Measurements from ENCODE around the gene POU2F3. TPM values are rescaled to one million over a fixed set of nuclear protein-coding genes. Genes with fewer than 3 reads are reported as not detected.

The POU2F3 gene
- total and polyA plus RNA-seq, 7 experiments from 2014 or later: 0.24 TPM; not detected in 6

- Mint-ChIP-seq H3K4me1 (peaks cover 0 to 1% (median 0%) of the 10 kb centered on the region in 7 donors), H3K27me3 (peaks cover 12 to 38% (median 30%) of the 10 kb centered on the region in 5 donors), H3K9me3 (peaks cover 0 to 1% (median 0%) of the 10 kb centered on the region in 11 donors), H3K4me3 (no peak overlapping the region), H3K36me3 (no peaks in the 10 kb centered on the region), H3K27ac (no peak overlapping the region)
- intact Hi-C loops (cut with micrococcal nuclease): loop anchor here (1.0 to 2.0 kb wide), 3 partner anchors 68 to 131 kb away; no protein-coding TSS in a partner anchor
- Histone ChIP-seq H3K4me3 (ENCODE audit: low read length) (no peak overlapping the region), H3K9me3 (ENCODE audit: control insufficient read depth in 2 of 3, low read length in 3 of 3) (no peaks in the 10 kb centered on the region), H3K4me1 (ENCODE audit: control insufficient read depth in 2 of 2, insufficient read depth in 2 of 2, low read length in 2 of 2) (no peaks in the 10 kb centered on the region), H3K27ac (ENCODE audit: low read depth, low read length) (no peak overlapping the region), H3K36me3 (ENCODE audit: control insufficient read depth in 2 of 3, insufficient read depth in 3 of 3, low read length in 3 of 3) (no peaks in the 10 kb centered on the region), H3K27me3 (ENCODE audit: control insufficient read depth in 2 of 2, insufficient read depth in 2 of 2, low read length in 2 of 2) (no peaks in the 10 kb centered on the region)
- POLR2A ChIA-PET: no interaction called here
- DNase-seq (peak in 8 of 9 donors; percentile 14 to 69 (median 36)), ATAC-seq (peak; percentile 82)
- CTCF ChIA-PET: interaction anchor here (0.6 to 0.7 kb wide), 3 partner anchors 9 to 809 kb away, joined by 3 to 4 read pairs (median 3); no protein-coding TSS in a partner anchor
These were observed 63.2 kb downstream of the POU2F3 start for GRCh38 chr11:120303004-120303637.

- CTCF ChIA-PET: no interaction called here
- Histone ChIP-seq H3K4me3 (ENCODE audit: low read length) (no peak overlapping the region), H3K27me3 (ENCODE audit: control insufficient read depth in 2 of 2, insufficient read depth in 2 of 2, low read length in 2 of 2) (no peaks in the 10 kb centered on the region), H3K27ac (ENCODE audit: low read depth, low read length) (no peak overlapping the region), H3K36me3 (ENCODE audit: control insufficient read depth in 2 of 3, insufficient read depth in 3 of 3, low read length in 3 of 3) (no peaks in the 10 kb centered on the region), H3K4me1 (ENCODE audit: control insufficient read depth in 2 of 2, insufficient read depth in 2 of 2, low read length in 2 of 2) (no peaks in the 10 kb centered on the region), H3K9me3 (ENCODE audit: control insufficient read depth in 2 of 3, low read length in 3 of 3) (no peaks in the 10 kb centered on the region)
- peaks cover 0 to 1% (median 0%) of the 10 kb centered on the region in 11 donors for H3K9me3 Mint-ChIP-seq
- H3K4me1 Mint-ChIP-seq: peaks cover 0 to 1% (median 0%) of the 10 kb centered on the region in 7 donors
- no peak overlapping the region for H3K4me3 Mint-ChIP-seq
- no peak overlapping the region for H3K27ac Mint-ChIP-seq
- ATAC-seq: no peak
- intact Hi-C loops (cut with micrococcal nuclease): no loop called here
- POLR2A ChIA-PET: no interaction called here
- H3K36me3 Mint-ChIP-seq: no peaks in the 10 kb centered on the region
- peaks cover 8 to 27% (median 25%) of the 10 kb centered on the region in 5 donors for H3K27me3 Mint-ChIP-seq
- DNase-seq: no peak
These were observed 64.6 kb downstream of the POU2F3 start for GRCh38 chr11:120304526-120304925.

- H3K4me3 Mint-ChIP-seq: no peak overlapping the region
- CTCF ChIA-PET: no interaction called here
These were observed 65.3 kb downstream of the POU2F3 start for GRCh38 chr11:120305286-120305685.

GRCh38 chr11:120306519-120307242 is 66.7 kb downstream of the POU2F3 start:
- H3K9me3 Mint-ChIP-seq: peaks cover 0 to 1% (median 0%) of the 10 kb centered on the region in 11 donors
- H3K27me3 Mint-ChIP-seq: peaks cover 4 to 19% (median 17%) of the 10 kb centered on the region in 5 donors
- H3K27ac Mint-ChIP-seq: no peak overlapping the region
- Histone ChIP-seq H3K36me3 (ENCODE audit: control insufficient read depth in 2 of 3, insufficient read depth in 3 of 3, low read length in 3 of 3) (no peaks in the 10 kb centered on the region), H3K9me3 (ENCODE audit: control insufficient read depth in 2 of 3, low read length in 3 of 3) (no peaks in the 10 kb centered on the region), H3K27ac (ENCODE audit: low read depth, low read length) (no peak overlapping the region), H3K4me3 (ENCODE audit: low read length) (no peak overlapping the region), H3K27me3 (ENCODE audit: control insufficient read depth in 2 of 2, insufficient read depth in 2 of 2, low read length in 2 of 2) (no peaks in the 10 kb centered on the region), H3K4me1 (ENCODE audit: control insufficient read depth in 2 of 2, insufficient read depth in 2 of 2, low read length in 2 of 2) (no peaks in the 10 kb centered on the region)
- H3K4me1 Mint-ChIP-seq: peaks cover 0 to 1% (median 0%) of the 10 kb centered on the region in 7 donors
- DNase-seq: no peak
- POLR2A ChIA-PET: no interaction called here
- H3K4me3 Mint-ChIP-seq: no peak overlapping the region
- ATAC-seq: no peak
- intact Hi-C loops (cut with micrococcal nuclease): no loop called here
- CTCF ChIA-PET: no interaction called here
- H3K36me3 Mint-ChIP-seq: no peaks in the 10 kb centered on the region

More at GRCh38 chr11:120305286-120305685, 65.3 kb downstream of the POU2F3 start:
- POLR2A ChIA-PET: no interaction called here
- intact Hi-C loops (cut with micrococcal nuclease): no loop called here
- no peak overlapping the region for H3K4me3 ChIP-seq (ENCODE audit: low read length)
- H3K27ac Mint-ChIP-seq: no peak overlapping the region
- no peaks in the 10 kb centered on the region for H3K36me3 Mint-ChIP-seq
- H3K4me1 ChIP-seq (ENCODE audit: control insufficient read depth in 2 of 2, insufficient read depth in 2 of 2, low read length in 2 of 2): no peaks in the 10 kb centered on the region
- H3K9me3 ChIP-seq (ENCODE audit: control insufficient read depth in 2 of 3, low read length in 3 of 3): no peaks in the 10 kb centered on the region
- ATAC-seq: no peak
- no peak overlapping the region for H3K27ac ChIP-seq (ENCODE audit: low read depth, low read length)
- no peaks in the 10 kb centered on the region for H3K27me3 ChIP-seq (ENCODE audit: control insufficient read depth in 2 of 2, insufficient read depth in 2 of 2, low read length in 2 of 2)
- H3K9me3 Mint-ChIP-seq: peaks cover 0 to 1% (median 0%) of the 10 kb centered on the region in 11 donors
- DNase-seq: no peak
- H3K4me1 Mint-ChIP-seq: peaks cover 0 to 1% (median 0%) of the 10 kb centered on the region in 7 donors
- peaks cover 4 to 23% (median 21%) of the 10 kb centered on the region in 5 donors for H3K27me3 Mint-ChIP-seq
- no peaks in the 10 kb centered on the region for H3K36me3 ChIP-seq (ENCODE audit: control insufficient read depth in 2 of 3, insufficient read depth in 3 of 3, low read length in 3 of 3)

GRCh38 chr11:120307476-120307875 is 67.5 kb downstream of the POU2F3 start:
- CTCF ChIA-PET: no interaction called here
- Mint-ChIP-seq H3K27me3 (peaks cover 6 to 14% (median 12%) of the 10 kb centered on the region in 5 donors), H3K4me1 (no peaks in the 10 kb centered on the region), H3K4me3 (no peak overlapping the region), H3K9me3 (peaks cover 0 to 1% (median 0%) of the 10 kb centered on the region in 11 donors), H3K27ac (no peak overlapping the region), H3K36me3 (no peaks in the 10 kb centered on the region)
- Histone ChIP-seq H3K4me1 (ENCODE audit: control insufficient read depth in 2 of 2, insufficient read depth in 2 of 2, low read length in 2 of 2) (no peaks in the 10 kb centered on the region), H3K36me3 (ENCODE audit: control insufficient read depth in 2 of 3, insufficient read depth in 3 of 3, low read length in 3 of 3) (no peaks in the 10 kb centered on the region), H3K27me3 (ENCODE audit: control insufficient read depth in 2 of 2, insufficient read depth in 2 of 2, low read length in 2 of 2) (no peaks in the 10 kb centered on the region), H3K27ac (ENCODE audit: low read depth, low read length) (no peak overlapping the region), H3K4me3 (ENCODE audit: low read length) (no peak overlapping the region), H3K9me3 (ENCODE audit: control insufficient read depth in 2 of 3, low read length in 3 of 3) (no peaks in the 10 kb centered on the region)
- POLR2A ChIA-PET: no interaction called here
- no peak for DNase-seq
- ATAC-seq: no peak
- intact Hi-C loops (cut with micrococcal nuclease): no loop called here

- Mint-ChIP-seq H3K36me3 (no peaks in the 10 kb centered on the region), H3K9me3 (no peaks in the 10 kb centered on the region), H3K27me3 (peaks cover 10 to 19% (median 18%) of the 10 kb centered on the region in 5 donors), H3K4me3 (no peak overlapping the region), H3K27ac (no peak overlapping the region), H3K4me1 (no peaks in the 10 kb centered on the region)
- DNase-seq (no peak), ATAC-seq (no peak)
- Histone ChIP-seq H3K4me1 (ENCODE audit: control insufficient read depth in 2 of 2, insufficient read depth in 2 of 2, low read length in 2 of 2) (no peaks in the 10 kb centered on the region), H3K36me3 (ENCODE audit: control insufficient read depth in 2 of 3, insufficient read depth in 3 of 3, low read length in 3 of 3) (no peaks in the 10 kb centered on the region), H3K9me3 (ENCODE audit: control insufficient read depth in 2 of 3, low read length in 3 of 3) (no peaks in the 10 kb centered on the region), H3K27me3 (ENCODE audit: control insufficient read depth in 2 of 2, insufficient read depth in 2 of 2, low read length in 2 of 2) (no peaks in the 10 kb centered on the region), H3K27ac (ENCODE audit: low read depth, low read length) (no peak overlapping the region), H3K4me3 (ENCODE audit: low read length) (no peak overlapping the region)
- ChIA-PET CTCF (no interaction called here), POLR2A (no interaction called here)
- intact Hi-C loops (cut with micrococcal nuclease): no loop called here
These were observed 68.1 kb downstream of the POU2F3 start for GRCh38 chr11:120308081-120308480.
